DND-41 (cell line): ENCODE measurements around the gene ERBB2.

Experiments
- CTCF ChIP-seq: IDR thresholded peaks from 2 replicates; pipeline ENCODE4 v1.5.1; 2012; ENCODE audit warnings: borderline replicate concordance, low read length, moderate library complexity, mild to moderate bottlenecking; ENCODE audit not compliant: poor library complexity, severe bottlenecking; ENCODE audit errors: extremely low read depth
- EZH2 ChIP-seq: IDR thresholded peaks from 3 replicates; pipeline ENCODE4 v1.6.1; 2012; ENCODE audit warnings: borderline replicate concordance, low read depth, mild to moderate bottlenecking, moderate library complexity, low read length, inconsistent platforms; ENCODE audit not compliant: severe bottlenecking

- TF ChIP-seq CTCF, result no peak
- TF ChIP-seq EZH2, result no peak
Measured at GRCh38 chr17:39683295-39683939, 16.4 kb upstream of the ERBB2 start.
